GM19239 (cell line): ENCODE measurements around the gene NUDC.

Source experiments
- DNase-seq: peaks from one replicate; pipeline ENCODE4 v3.0.0; 2011; ENCODE audit warnings: low spot score; ENCODE audit not compliant: insufficient read length
- FAIRE-seq: peaks from 2 replicates; lab custom pipeline; 2011; peaks lifted over from hg19 to GRCh38; lab: Jason Lieb, UNC

The NUDC gene

DNA sequence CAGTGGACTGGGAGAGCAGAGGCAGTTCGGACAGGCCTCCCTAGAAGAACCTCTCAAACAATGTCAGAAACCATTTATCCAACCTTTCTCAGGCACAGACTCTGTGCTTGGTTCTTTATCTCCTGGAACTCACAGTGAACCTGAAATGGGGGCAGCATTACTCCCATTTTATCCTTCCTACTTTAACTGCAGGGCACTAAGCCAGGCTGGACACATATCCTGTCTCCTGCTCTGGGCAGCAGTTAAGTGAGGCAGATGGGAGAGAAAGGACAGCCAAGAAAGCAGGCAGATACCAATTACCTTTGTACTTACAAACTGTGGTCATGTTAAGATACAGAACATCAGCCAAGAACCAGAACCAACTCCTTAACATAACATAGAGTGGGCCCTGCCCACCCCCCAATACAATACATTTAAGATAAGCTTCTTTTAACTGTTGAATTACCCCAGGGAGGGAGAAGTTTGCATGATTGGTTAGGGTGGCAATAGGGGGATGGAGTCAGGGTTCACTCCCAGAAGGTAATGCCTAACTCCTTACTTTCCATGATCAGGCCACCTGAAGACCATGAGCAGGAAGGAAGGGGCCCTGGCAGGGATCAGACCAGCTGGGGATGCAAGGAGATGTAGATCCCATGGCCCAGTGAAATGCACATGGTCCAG lies 27.9 kb downstream of the NUDC start:
- FAIRE-seq = no peak

DNA sequence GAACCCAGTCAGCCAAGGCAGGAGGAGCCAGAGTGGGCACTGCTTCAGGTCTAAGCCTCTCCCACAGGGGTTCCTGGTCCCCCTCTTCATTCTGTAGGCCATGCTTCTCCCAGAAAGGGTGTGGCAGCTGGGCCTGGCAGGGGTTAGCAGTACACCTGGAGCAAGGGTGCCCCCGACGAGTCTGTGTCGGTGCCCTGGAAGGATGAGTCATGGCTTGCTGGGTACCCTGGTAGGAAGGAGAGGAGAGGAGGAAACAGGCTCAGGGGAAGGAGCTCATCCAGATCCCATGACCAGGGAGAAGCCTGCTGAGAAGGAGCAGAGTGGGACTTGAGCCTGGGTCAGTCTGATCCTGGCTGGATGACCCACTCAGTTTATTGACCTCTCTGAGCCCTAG lies 28.4 kb downstream of the NUDC start:
- FAIRE-seq (no peak), DNase-seq (no peak)

More for the DNA sequence above, 27.9 kb downstream of the NUDC start:
- no peak for DNase-seq

DNA sequence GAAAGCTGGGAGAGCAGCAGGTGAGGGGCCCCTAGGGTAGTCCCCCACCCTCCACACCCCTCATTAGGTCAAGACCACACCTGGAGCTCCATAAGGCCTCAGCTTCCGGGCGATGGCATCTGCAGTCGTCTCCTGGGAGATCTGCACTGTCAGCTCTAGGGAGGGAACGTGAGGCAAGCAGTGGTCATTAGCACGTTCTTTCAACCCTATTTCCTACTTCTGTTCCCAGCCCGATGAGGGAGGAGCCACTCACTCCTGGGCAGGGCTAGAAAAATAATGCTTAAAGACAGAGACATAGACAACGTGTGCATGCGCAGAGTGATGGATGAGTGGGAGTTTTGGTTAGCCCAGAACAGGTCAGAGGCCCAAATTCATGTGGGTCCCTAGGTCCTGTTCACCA lies 29.1 kb downstream of the NUDC start:
- no peak for DNase-seq
- no peak for FAIRE-seq

DNA sequence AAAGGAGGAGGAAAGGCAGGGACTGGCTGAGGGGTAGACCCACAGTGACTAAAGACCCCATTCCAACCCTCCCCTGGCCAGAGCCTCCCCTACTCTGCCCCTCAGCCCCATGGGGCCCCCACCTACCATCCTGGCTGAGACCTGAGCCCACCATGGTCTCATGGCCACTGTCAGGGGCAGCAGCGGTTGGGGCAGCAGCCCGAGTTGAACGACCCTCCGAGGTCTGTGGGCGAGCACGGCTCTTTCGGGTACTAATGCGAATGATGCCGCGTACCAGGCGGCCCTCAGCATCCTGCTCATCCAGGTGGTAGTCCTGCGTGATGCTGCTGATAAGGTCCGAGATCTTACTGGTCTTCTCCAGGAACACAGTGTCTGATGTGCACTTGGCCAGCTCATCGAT lies 29.7 kb downstream of the NUDC start:
- no peak for FAIRE-seq

DNA sequence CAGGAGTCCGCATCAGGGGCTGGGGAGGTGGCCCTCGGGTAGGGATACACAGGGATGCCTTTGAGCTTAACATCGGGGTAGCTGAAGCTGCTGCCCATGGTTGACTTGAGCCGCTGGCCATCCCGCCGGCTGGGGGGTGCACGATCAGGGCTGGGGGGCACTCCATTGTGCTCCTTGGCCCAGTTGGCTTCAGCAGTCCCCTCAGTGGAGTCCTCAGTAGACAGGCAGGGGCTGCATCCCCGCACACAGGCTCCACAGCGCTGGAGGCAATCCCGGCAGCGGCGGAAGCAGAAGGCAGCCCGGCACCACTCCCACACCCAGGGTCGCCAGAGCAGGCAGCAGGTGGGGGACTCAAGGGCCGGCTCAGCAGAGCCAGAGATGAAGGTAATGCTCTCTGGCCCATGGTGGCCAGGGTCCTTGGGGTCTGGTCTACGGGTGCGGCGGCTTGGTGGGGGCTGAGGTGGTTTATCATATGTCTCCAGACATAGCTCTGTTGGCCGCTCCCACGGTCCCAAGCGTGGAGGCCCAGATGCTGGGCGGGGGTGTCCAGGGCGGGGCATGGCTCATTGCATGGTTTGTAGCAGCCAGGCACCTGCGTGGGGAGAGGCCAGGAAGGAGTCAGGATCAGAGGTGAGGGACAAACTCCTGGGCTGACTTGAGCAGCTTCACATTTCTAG lies 30.4 kb downstream of the NUDC start:
- FAIRE-seq (no peak), DNase-seq (no peak)

More for the DNA sequence above, 29.7 kb downstream of the NUDC start:
- DNase-seq = no peak

DNA sequence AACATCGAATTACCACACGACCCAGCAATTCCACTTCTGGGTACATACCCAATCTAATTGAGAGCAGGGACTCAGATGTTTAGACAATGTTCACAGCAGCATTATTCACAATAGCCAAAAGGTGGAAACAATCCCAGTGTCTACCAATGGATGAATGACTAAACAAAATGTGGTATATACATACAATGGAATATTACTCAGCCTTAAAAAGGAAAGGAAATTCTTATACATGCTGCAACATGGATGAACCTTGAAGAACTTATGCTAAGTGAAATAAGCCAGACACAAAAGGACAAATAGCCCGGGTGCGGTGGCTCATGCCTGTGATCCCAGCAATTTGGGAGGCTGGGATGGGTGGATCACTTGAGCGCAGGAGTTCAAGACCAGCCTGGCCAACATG lies 31.8 kb downstream of the NUDC start:
- no peak for FAIRE-seq
- no peak for DNase-seq

DNA sequence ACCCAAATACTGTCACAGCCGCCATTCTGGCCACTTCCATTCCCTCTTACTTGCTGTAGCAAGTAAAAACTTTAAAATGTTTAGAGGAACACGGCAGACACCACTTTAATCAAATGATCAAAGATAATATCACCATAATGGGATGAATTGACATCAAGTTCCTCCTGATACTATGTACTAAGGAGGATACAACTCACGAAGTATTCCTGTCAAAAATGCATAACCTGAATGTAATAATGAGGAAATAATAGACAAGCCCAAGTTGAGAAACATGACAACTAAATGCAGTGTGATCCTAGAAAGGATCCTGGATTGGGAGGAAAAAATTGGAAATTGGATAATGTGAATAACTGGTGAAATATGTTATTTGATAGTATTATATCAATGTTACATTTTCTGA lies 34.8 kb downstream of the NUDC start:
- no peak for DNase-seq
- FAIRE-seq = no peak

DNA sequence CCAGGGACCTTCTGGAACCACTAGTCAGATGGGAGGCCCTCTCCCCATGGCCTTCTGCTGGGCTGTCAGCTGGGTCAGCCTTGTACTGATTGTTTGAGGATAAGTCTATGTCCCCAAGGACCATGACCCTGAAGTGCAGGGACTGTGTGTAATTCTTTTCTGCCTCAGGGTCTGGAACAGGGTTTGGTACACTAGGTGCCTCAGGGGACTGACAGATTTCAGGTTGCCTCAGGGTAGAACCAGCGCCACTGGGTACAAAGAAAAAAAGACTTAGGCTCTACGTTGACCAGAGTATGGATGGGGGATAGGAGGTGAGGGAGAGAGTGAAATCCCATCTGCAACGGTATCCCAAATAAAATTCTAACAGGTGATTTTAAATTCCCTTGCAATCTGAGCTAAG lies 35.8 kb downstream of the NUDC start:
- no peak for DNase-seq

DNA sequence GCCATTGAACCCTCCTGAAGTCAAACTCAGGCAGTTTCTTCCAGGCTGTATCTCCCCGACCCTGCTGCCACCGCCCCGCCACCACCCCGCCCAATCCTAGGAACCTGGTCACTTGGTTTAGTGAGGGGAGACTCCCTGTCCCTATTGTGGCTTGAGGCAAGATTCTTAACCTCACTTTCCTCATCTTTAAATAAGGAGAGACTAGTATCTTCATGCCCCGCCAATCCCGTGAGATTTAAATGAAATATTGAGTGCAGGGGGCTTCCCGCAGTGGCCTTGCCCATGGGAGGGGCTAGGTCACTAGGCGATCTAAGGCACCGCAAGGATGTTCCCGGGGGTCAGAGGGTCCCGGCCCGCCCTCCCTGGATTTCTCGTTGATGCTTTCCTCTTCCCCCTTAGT lies 37.7 kb downstream of the NUDC start:
- FAIRE-seq = no peak
- DNase-seq = no peak

More for the DNA sequence above, 35.8 kb downstream of the NUDC start:
- FAIRE-seq = no peak

DNA sequence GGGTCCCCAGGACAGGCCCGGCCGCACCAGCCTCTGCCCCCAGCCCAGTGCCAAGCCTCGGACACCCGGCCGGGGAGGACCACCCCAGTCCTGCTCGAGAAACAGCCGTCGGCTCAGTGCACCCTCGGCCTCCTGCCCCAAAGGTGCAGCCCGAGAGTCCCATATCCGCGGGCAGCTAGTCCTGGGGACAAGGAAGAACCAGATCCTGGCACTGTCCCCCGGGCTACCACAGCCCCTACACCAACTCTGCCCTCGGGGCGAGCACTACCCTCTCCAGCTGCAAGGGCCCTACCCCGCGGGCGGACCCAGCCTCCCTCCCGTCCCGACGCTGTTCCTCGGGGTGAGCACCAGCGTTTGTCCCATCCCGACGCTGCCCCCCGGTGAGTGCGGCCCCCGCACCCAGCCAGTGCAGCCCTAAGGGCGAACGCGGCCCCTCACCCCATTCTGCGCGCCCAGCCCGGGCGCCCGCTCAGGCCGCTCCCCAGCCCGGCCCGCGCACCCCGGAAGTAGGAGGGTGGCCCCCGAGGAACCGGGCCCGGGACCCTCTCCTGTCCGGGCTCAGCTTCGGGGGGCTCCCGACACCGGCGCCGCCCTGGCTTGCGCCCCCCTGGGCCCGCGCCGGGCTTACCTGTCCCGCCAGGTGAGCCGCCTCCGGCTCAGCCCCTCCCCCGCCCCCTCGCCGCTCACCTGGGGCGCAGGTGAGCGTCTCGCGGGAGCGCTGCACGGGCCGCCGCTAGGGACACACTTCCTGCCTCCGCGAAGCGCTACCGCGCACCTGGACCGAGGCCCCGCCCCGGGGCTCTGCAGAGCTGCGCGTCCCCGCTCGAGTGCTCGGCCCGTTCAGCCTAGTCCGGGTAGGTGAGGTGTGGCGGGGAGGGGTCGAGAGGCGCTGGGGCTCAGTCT lies 38.4 kb downstream of the NUDC start, which contains the start of gene KDF1:
Gene KDF1 (minus strand): TSS at position 747 of the 903 bp plus-strand sequence. CDS start 8,088 bp downstream, outside the sequence.
- no peak for FAIRE-seq
- DNase-seq = no peak

DNA sequence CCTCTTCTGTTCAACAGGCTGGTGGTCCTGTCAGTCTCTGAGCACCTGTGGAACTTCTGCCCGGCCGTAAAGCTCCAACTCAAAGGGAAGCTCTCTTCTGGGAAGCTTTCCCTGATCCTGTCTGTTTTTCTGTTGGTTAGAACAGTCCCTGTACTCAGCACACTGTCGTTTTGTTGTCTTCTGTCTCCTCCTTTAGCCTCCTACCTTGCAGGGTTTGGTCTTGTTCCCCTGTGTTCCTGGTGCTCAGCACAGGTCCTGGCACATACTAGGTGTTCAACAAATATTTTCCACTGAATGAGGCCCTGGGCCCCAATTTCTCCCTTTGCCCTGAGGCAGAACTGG lies 39.1 kb downstream of the NUDC start:
- FAIRE-seq (no peak), DNase-seq (no peak)

DNA sequence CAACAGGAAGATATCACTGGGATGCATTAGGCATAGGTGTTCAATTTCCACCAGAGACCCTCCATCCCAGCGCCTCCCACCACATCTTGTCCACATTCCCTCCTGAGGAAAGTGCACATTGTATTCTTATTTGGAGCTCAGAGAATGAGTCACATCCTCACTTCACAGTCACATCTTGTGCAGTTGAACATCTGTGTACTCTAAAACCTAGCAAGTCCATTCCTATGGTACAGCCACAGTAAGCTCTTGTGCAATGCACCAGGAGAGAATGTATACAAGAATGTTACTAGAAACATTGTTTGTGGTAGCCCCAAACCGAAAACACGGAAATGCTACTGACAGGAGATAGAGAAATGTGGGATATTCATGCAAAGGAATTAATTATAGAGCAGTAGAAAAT lies 40.3 kb downstream of the NUDC start:
- FAIRE-seq (no peak), DNase-seq (no peak)

DNA sequence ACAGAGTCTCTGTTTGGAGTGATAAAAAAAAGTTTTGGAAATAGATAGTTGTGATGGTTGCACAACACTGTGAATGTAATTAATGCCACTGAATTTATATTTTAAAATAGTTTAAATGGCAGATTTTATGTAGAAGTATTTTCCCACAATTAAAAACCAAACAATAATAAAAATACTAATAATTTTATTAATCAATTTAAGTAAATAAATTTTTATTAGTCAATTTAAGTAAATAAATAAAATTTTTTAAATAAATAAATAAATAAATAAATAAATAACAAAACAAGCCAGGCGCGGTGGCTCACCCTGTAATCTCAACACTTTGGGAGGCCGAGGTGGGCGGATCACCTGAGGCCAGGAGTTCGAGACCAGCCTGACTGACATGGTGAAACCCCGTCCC lies 43.7 kb downstream of the NUDC start:
- FAIRE-seq (no peak), DNase-seq (no peak)

DNA sequence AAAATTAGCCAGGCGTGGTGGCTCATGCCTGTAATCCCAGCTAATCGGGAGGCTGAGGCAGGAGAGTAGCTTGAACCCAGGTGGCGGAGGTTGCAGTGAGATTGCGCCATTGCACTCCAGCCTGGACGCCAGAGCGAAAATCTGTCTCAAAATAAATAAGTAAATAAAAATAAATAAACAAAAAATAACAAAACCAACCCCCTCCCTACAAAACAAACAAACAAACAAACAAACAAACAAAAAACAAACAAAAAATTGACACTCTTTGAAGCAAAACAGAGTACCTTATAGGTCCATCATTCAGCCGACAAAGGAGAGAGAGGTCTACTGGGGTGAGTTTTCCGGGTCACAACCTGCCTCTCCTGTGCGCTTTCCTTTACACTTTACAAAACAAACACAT lies 44.1 kb downstream of the NUDC start:
- no peak for FAIRE-seq
- DNase-seq = no peak

DNA sequence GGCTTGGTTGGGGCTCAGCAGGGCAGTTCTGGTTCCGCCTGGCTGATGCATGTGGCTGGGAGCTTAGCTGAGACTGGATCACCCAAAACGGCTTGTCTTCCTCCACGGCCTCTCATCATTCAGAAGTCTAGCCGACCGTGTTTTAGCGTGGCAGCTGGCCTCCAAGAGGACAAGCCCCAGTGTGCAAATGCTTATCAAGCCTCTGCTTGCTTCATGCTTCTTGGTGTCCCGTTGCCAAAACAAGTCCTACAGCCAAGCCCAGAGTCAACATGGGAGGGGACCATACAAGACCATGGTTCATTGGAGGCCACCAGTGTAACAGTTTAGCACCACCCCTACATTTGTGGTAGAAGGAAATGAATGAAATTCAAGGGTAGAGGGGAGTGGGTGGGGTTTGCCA lies 49.3 kb downstream of the NUDC start:
- no peak for FAIRE-seq
- DNase-seq = no peak

DNA sequence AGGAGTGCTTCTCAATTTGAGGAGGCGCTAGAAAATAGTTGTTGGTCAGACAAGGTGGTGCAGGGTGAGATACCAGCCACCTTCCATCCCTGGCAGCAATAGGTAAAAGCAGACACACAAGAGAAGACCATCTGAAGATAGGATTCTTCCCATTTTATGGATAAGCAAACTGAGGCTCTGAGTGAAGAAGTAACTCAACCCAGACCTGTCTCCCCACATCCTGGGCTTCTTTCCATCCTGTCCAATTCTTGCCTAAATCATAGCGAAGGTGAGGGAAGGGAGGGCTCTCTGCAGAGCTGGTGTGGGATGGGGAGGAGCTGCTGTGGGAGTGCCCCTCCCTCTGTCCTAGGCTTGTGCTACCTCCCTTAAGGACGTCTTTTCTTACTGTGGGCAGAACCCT lies 50.0 kb downstream of the NUDC start:
- FAIRE-seq = no peak
- no peak for DNase-seq

DNA sequence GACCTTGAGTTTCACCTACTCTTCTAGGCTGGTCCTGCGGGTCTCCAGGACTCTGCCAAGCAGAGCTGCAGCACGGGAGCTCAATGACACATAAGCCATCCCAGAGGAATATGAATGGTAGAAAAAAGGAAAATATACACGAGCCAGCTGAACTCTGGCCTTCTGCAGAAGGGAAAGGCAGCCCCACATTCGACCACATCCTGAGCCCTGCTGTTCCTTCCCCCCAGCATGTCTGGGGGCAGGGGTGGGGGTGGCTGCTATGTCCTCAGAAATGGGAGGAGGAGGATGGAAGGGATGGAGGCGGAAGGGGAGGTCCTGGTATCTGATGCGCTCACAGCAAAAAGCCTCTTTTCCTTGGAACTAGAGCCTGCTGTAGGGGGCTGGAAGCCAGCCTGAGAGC lies 50.8 kb downstream of the NUDC start:
- no peak for DNase-seq
- no peak for FAIRE-seq

DNA sequence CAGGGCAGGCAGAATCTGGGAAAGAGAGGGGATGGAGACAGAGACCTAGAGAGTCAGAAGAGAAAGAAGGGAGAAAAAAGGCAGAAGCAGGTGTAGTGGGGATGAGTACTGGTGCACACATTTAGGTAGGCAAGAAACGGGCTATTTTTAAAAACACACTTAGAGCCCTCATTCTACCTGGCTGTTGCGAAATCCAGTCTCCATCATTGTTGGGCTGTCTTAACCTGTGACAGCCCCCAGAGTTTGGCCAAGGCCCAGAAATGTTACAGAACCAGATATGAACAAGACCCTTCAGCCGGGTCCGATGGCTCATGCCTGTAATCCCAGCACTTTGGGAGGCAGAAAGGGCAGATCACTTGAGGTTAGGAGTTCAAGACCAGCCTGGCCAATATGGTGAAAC lies 51.3 kb downstream of the NUDC start:
- DNase-seq = no peak
- no peak for FAIRE-seq

DNA sequence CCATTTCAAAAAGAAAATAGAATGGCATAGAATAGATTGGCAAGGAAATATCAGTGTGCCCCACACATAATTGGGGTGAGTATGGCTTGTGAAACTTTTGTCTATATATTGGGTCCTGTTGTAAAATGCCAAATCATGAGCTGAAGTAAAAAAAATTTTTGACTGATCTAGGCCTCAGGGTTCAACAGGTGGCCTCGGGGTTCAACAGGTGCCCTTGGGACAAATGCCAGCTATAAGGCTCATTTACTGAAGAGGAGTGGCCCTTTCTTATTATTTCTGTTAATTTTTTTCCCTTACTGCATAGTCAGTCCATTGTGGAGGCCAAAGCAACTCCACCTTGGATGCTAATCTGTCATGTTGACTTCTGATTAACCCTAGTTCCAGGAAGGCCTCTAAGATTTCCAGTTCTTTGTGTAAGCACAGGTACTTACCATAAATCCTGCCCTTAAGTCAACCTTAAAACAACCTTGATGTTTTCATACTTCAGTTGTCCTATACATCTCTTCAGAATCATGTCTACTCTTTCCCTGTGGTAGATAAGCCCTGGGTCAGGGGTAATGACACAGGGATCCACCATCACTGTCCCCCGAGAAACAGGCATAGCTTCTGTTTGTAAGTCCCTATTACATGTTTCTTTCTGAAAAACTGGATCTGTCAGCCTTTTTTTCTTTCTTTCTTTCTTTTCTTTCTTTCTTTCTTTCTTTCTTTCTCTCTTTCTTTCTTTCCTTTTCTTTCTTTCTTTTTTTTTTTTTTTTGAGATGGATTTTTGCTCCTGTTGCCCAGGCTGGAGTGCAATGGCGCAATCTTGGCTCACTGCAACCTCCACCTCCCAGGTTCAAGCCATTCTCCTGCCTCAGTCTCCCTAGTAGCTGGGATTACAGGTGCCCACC lies 55.3 kb downstream of the NUDC start:
- FAIRE-seq = no peak

DNA sequence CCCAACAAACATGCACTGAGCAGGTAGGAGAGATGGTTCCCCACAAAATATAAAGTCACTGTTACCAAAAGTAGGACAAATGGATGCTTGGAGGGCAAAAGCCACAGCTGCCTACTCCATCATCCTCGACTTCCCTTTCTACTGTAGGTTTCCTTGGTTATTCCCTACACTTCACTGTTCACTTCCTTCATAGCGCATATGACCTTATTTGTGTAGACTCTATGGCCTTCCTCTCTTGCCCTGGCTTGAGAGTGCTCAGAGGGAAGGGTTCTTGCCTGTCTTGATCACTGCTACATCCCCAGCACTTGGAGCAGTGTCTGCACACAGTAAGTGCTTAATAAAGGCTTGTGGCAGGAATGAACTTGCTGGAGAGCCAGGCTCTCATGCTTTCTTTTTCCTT lies 57.4 kb downstream of the NUDC start:
- DNase-seq = no peak

More for the DNA sequence above, 55.3 kb downstream of the NUDC start:
- no peak for DNase-seq

More for the DNA sequence above, 57.4 kb downstream of the NUDC start:
- FAIRE-seq = no peak
